ENCODE results near the gene PLAAT3. TPM values are rescaled to one million over a fixed set of nuclear protein-coding genes. Genes with fewer than 3 reads are reported as not detected.
"Not testable (repeated sequence)": the region's sequence is repeated elsewhere in the genome, so short reads cannot be mapped to it uniquely, and the experiment has no call there.

The PLAAT3 gene
- total and polyA plus RNA-seq, 5 experiments from 2014 or later = 1.7 to 28.7 (median 7.6) TPM

DNA sequence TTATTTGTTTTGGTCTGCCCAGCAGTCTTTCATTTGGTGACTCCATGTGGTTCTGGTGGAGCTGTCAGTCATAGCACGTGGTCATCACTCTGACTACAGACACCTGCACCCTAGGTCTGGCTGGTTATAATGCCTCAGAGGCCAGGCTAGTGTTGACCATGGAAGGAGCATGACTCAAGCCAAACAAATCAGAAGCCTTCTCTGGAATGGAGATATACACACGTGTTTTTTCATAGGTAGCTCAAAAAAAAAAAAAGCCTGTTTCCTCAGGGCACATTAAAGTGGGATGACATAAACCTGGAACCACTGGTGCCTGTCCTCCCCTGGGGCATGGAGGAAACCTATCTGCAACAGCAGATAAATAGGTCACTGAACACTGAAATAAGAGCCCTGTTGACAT is 8.1 kb upstream of the PLAAT3 start:
- peaks cover 4 to 9% (median 8%) of the 10 kb centered on the region in 4 donors for H3K4me1 Mint-ChIP-seq
- no peak overlapping the region for H3K4me3 Mint-ChIP-seq
- ATAC-seq (no peak), DNase-seq (no peak)
- H3K36me3 Mint-ChIP-seq = peaks cover 0 to 2% (median 0%) of the 10 kb centered on the region in 3 donors
- POLR2A ChIA-PET = interaction anchor here (0.6 to 0.7 kb wide), 2 partner anchors 8 to 69 kb away, joined by 3 read pairs; no protein-coding TSS in a partner anchor
- no peak overlapping the region for H3K27ac Mint-ChIP-seq
- no peaks in the 10 kb centered on the region for H3K9me3 Mint-ChIP-seq
- H3K27me3 Mint-ChIP-seq = peaks cover 0 to 1% (median 0%) of the 10 kb centered on the region in 5 donors

DNA sequence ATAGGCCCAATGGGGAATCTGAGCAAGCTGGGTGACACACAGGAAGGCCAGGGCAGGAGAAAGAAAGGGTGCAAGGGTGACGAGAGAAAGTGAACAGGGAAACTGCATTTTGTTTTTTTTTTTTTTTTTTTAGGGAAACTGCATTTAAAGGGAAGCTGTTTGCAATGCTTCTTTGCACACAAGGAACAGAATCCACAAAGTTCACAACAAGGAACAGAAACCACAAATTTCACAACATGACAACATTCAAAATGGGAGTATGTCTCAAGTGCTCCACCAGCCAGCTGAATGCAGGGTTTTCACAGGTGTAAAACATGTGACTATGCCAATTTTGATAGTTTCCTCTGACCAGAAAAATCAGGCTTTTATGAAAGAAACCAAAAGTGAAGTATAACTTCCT is 6.8 kb upstream of the PLAAT3 start:
- H3K4me1 Mint-ChIP-seq = peaks cover 4 to 9% (median 8%) of the 10 kb centered on the region in 4 donors
- H3K27me3 Mint-ChIP-seq = peaks cover 0 to 1% (median 0%) of the 10 kb centered on the region in 5 donors
- no peak for DNase-seq
- no peak overlapping the region for H3K4me3 Mint-ChIP-seq
- peaks cover 0 to 2% (median 0%) of the 10 kb centered on the region in 3 donors for H3K36me3 Mint-ChIP-seq
- H3K27ac Mint-ChIP-seq = peak overlapping the region in 3 of 10 donors; percentile 1 to 75 (median 3)
- ATAC-seq = no peak
- POLR2A ChIA-PET = interaction anchor here (0.7 to 0.9 kb wide), 3 partner anchors 69 to 698 kb away, joined by 3 to 4 read pairs (median 4); no protein-coding TSS in a partner anchor
- H3K9me3 Mint-ChIP-seq = no peaks in the 10 kb centered on the region

DNA sequence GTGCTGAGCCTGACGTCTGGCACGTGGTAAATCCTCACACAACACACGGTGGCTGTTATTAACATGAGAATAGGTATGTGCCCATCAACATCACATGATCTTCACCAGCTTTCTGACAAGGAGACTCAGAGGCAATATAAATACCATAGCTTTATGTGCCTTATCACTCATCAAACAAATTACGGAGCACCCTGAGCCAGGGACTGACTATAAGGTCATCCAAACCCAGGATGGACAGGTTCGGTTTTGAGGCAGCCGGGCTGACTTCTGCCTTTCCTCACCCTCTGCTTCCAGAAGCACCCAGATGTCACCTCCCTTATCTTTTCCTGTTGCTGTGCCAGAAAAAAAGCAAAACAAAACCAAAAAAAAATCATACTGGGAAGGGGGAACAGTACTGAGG is 5.7 kb upstream of the PLAAT3 start:
- H3K4me3 Mint-ChIP-seq = no peak overlapping the region
- ATAC-seq (no peak), DNase-seq (no peak)
- H3K36me3 Mint-ChIP-seq = no peaks in the 10 kb centered on the region
- H3K4me1 Mint-ChIP-seq = peaks cover 4 to 9% (median 8%) of the 10 kb centered on the region in 4 donors
- H3K27me3 Mint-ChIP-seq = peaks cover 0 to 1% (median 0%) of the 10 kb centered on the region in 5 donors
- POLR2A ChIA-PET = no interaction called here
- H3K9me3 Mint-ChIP-seq = no peaks in the 10 kb centered on the region
- H3K27ac Mint-ChIP-seq = peak overlapping the region in 2 of 10 donors; percentile 3 to 66

DNA sequence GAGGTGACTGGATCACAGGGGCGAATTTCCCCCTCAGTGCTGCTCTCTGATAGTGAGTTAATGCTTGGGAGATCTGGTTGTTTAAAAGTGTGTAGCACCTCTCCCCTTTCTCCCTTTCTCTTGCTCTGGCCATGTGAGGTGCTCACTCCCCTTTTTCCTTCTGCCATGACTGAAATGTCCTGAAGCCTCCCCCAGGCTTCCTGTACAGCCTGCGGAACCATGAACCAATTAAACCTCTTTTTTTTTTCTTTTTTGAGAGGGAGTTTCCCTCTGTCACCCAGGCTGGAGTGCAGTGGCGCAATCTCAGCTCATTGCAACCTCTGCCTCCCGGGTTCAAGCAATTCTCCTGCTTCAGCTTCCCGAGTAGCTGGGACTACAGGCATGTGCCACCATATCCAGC is 3.5 kb upstream of the PLAAT3 start:
- H3K36me3 Mint-ChIP-seq, H3K27me3 Mint-ChIP-seq, H3K9me3 Mint-ChIP-seq, H3K4me3 Mint-ChIP-seq, DNase-seq, POLR2A ChIA-PET, ATAC-seq: not testable (repeated sequence)
- Mint-ChIP-seq H3K27ac (peak overlapping the region in 1 of 10 donors; percentile 83), H3K4me1 (peaks cover 6 to 18% (median 13%) of the 10 kb centered on the region in 4 donors)

DNA sequence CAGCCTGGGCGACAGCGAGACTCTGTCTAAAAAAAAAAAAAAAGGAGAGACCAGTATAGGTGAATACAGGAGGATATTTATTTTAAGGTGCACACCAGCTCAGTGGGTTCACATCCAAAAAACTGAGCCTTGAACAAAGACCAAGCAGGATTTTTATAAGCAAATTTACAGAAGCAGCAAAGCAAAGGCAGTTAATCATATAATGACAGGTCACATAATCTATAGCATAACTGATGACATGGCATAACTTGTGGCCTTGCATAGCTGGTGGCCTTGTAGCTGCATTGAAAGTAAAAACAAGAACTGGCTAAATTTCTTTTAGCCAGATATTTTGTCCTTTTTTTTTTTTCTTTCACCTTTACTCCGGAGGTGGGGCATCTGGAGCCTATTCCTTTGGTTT is 2.7 kb upstream of the PLAAT3 start:
- H3K4me3 Mint-ChIP-seq = no peak overlapping the region
- POLR2A ChIA-PET = no interaction called here
- ATAC-seq (no peak), DNase-seq (no peak)
- peaks cover 0 to 4% (median 0%) of the 10 kb centered on the region in 5 donors for H3K27me3 Mint-ChIP-seq
- peaks cover 6 to 22% (median 14%) of the 10 kb centered on the region in 4 donors for H3K4me1 Mint-ChIP-seq
- H3K27ac Mint-ChIP-seq = peak overlapping the region in 1 of 10 donors; percentile 40
- H3K36me3 Mint-ChIP-seq = no peaks in the 10 kb centered on the region
- no peaks in the 10 kb centered on the region for H3K9me3 Mint-ChIP-seq

DNA sequence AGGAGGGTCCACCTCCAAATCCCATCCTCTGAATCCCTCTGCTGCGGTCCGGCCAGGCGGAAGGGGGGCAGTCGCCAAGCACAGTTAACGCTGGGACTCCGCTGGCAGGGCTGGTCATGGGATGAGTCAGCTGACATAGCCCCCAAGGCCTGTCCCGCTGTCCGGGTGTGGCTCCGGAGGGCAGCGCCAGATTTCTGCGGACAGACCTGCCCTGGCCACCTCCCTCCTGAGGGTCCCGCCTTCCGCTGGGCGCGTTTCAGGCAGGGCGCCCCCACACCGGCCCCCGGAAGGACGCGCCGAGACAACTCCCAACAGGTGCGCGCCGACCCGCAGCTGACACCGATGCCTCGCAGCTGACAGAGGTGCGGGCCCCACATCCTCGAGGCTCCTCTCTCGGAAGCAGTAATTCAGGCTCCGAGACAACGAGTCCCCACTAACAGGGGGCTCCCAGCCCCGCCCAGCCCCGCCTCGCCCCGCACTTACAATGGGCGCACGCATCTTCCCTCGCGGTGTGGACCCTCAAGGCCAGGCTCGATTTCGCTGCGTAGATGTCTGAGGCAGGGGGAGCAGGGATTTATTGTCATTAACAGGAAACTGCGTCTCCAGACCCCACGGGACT is 607 bp downstream of the PLAAT3 start:
- Mint-ChIP-seq H3K36me3 (no peaks in the 10 kb centered on the region), H3K27ac (peak overlapping the region; percentile 62 to 96 (median 87)), H3K4me3 (peak overlapping the region; percentile 81 to 91 (median 86)), H3K27me3 (peaks cover 0 to 2% (median 0%) of the 10 kb centered on the region in 5 donors), H3K9me3 (no peaks in the 10 kb centered on the region), H3K4me1 (peaks cover 10 to 24% (median 22%) of the 10 kb centered on the region in 4 donors)
- peak; percentile 3 to 76 (median 47) for DNase-seq
- peak; percentile 86 for ATAC-seq
- POLR2A ChIA-PET = interaction anchor here (0.6 to 1.8 kb wide), 4 partner anchors 9 to 77 kb away, joined by 3 to 8 read pairs (median 6); partner anchors contain the start of gene PLAAT4

DNA sequence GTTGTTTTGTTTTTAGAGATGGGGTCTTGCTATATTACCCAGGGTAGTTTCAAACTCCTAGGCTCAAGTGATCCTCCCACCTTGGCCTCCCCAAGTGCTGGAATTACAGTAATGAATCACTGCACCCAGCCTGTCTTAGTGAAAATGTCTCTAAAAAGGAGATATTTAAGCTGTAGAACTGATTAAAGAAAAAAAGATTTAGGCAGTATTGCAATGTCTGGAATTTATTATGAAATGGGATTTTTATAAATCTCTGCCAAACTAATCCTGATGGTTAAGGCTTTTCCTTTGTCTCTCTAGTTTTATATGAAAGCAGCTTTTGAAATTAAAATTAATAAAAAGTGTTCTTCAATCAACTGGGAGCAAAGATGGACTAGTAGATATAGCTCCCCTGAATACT is 2.1 kb downstream of the PLAAT3 start:
- POLR2A ChIA-PET = no interaction called here
- Mint-ChIP-seq H3K4me1 (peaks cover 13 to 24% (median 22%) of the 10 kb centered on the region in 4 donors), H3K27ac (peak overlapping the region in 4 of 10 donors; percentile 4 to 80 (median 16)), H3K36me3 (no peaks in the 10 kb centered on the region), H3K4me3 (no peak overlapping the region), H3K9me3 (no peaks in the 10 kb centered on the region), H3K27me3 (peaks cover 0 to 2% (median 0%) of the 10 kb centered on the region in 5 donors)
- ATAC-seq (no peak), DNase-seq (no peak)

DNA sequence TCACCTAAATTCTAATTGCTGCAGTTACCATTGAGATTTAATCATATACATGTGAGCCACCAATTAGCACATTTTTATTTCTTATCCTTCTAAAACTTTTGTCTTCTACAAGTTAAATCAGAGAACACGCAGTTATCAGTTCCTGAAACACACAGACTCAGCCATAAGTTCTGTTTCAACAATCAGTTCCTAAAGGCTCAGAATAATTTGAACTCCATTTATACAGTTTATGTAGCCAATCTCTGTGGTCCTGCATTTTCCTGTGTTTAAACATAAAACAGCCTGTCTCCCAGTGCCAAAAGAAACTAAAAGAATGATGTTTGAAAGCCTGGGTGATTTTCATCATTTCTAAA is 2.9 kb downstream of the PLAAT3 start:
- H3K27ac Mint-ChIP-seq = peak overlapping the region in 4 of 10 donors; percentile 4 to 58 (median 34)
- H3K4me3 Mint-ChIP-seq = no peak overlapping the region
- H3K9me3 Mint-ChIP-seq = no peaks in the 10 kb centered on the region
- peaks cover 0 to 2% (median 0%) of the 10 kb centered on the region in 5 donors for H3K27me3 Mint-ChIP-seq
- peaks cover 16 to 27% (median 23%) of the 10 kb centered on the region in 4 donors for H3K4me1 Mint-ChIP-seq
- no peak for DNase-seq
- POLR2A ChIA-PET = no interaction called here
- H3K36me3 Mint-ChIP-seq = no peaks in the 10 kb centered on the region
- no peak for ATAC-seq

DNA sequence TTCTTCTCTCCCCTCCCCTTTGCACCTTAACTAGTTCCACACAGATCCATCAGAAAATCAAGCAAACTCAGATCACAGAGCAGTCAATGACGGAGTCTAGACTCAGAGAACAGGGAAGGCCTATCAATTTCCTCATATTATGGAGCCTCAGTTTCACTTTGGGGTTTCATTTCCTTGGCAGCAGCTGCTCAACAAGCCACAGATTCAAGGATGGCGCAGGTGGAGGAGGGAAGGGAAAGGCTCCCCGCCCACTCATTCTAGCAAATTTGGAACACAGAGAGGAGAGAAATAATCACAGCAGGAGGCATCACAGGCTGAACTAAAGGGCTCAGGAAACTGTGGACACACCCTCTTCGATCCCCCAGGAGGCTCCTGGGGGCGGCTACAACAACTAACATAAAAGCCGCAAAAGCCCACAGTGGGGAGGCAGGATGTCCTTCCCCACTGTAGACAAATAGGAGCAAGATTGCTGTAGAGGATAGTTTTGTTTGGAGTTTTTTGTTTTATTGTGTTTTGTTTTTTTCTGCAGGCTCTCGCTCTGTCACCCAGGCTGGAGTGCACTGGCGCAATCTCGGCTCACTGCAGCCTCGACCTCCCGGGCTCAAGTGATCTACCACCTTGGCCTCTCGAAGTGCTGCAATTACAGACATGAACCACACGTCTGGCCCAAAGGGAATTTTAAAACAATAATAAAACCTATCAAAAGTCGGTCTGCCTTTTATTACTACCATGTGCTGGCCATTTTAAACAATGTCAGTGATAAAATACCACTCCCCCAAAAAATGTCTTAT is 3.4 kb downstream of the PLAAT3 start:
- Mint-ChIP-seq H3K4me3 (peak overlapping the region in 1 of 10 donors; percentile 3), H3K27me3 (peaks cover 0 to 2% (median 0%) of the 10 kb centered on the region in 5 donors), H3K27ac (peak overlapping the region in 6 of 10 donors; percentile 18 to 81 (median 60)), H3K4me1 (peaks cover 16 to 27% (median 23%) of the 10 kb centered on the region in 4 donors), H3K9me3 (no peaks in the 10 kb centered on the region), H3K36me3 (no peaks in the 10 kb centered on the region)
- POLR2A ChIA-PET = no interaction called here
- DNase-seq = no peak
- no peak for ATAC-seq

DNA sequence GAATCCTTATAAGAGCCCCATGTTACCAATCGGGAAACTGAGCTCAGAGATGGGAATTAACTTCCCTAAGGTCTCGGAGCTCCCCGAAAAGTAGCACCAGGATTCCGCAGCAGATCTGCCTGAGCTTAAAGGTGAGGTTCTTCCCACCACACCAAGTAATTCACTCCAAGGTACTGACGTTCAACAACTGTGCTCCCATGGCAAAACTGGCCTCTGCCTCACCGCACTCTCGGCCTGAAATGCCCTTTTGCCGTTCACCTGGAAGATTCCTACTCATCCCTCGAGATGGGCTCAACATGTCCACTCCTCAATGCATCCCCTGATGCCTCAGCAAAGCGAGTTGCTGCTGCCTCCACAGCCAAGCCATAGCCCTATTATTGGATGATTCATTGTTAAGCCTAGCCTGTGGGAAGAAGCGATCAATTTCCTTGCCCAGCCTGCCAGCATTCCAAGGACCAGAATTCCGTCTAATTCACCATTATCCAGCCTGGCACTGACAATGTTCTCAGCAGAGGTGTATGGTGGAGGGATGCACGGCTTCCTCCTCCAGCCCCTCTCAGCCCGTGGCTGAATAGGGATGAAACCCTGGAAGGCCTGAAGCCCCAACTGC is 4.2 kb downstream of the PLAAT3 start:
- no peak for DNase-seq
- Mint-ChIP-seq H3K27ac (peak overlapping the region in 3 of 10 donors; percentile 18 to 81 (median 22)), H3K4me3 (no peak overlapping the region)

DNA sequence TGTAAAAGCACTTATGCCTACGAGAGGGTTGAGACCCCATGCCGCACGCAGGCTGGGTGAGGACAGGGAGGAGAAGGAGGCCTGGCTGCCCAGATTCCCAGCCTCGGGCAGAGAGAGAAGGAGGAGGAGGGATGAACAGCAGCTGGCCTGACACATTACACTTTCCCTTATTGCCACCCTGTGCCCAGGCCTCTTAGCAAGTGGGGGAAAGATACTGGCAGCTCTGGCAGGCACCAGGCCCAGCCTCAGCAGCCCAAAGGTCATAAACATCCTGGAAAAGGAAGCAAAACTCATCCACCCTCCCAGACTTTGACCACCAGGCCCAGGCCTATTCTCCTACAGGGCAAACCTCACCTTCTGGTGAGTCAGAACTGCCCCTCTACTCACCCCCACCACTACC is 4.7 kb downstream of the PLAAT3 start:
- H3K9me3 Mint-ChIP-seq = no peaks in the 10 kb centered on the region
- H3K4me1 Mint-ChIP-seq = peaks cover 15 to 27% (median 22%) of the 10 kb centered on the region in 4 donors
- ATAC-seq (no peak), DNase-seq (no peak)
- H3K36me3 Mint-ChIP-seq = no peaks in the 10 kb centered on the region
- H3K27me3 Mint-ChIP-seq = peaks cover 0 to 2% (median 0%) of the 10 kb centered on the region in 5 donors
- no peak overlapping the region for H3K4me3 Mint-ChIP-seq
- POLR2A ChIA-PET = interaction anchor here (0.5 kb wide), 1 partner anchor 926 kb away, joined by 3 read pairs; no protein-coding TSS in a partner anchor
- H3K27ac Mint-ChIP-seq = peak overlapping the region in 8 of 10 donors; percentile 1 to 90 (median 30)

More for the DNA sequence above, 4.2 kb downstream of the PLAAT3 start:
- Mint-ChIP-seq H3K4me1 (peaks cover 16 to 27% (median 23%) of the 10 kb centered on the region in 4 donors), H3K27me3 (peaks cover 0 to 2% (median 0%) of the 10 kb centered on the region in 5 donors), H3K9me3 (no peaks in the 10 kb centered on the region), H3K36me3 (no peaks in the 10 kb centered on the region)
- ATAC-seq = no peak
- POLR2A ChIA-PET = no interaction called here
